ENCODE data around the gene ACP3.

Gene ACP3

DNA sequence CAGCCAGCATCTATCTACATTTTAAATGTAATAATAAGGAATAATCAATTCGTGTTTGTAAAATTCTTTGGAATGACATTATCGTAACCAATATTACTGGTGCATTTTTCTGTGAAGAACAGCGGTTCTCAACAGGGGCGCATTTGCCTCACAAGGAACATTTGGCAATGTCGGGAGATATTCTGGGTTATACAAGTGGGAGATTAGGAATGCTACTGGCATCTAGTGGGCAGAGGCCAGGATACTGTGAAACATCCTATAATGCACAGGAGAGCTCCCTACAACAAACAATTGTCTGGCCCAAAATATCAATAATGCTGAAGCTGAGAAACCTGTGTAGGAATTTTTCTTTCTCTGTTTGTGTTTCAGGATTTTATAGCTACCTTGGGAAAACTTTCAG is 25.0 kb downstream of the ACP3 start:
- no peak for TF ChIP-seq CTCF (IDR thresholded peaks at IDR 0.05)
- Histone ChIP-seq H3K4me3 (ENCODE audit: low read depth in 1 of 2, low read length in 1 of 2) (no peak overlapping the region), H3K36me3 (peaks cover 58% of the 10 kb centered on the region), H3K9me3 (no peaks in the 10 kb centered on the region), H3K27me3 (no peaks in the 10 kb centered on the region), H3K27ac (peak overlapping the region; percentile 55), H3K4me1 (ENCODE audit: control insufficient read depth in 1 of 2, insufficient read depth in 1 of 2, low read depth in 1 of 2, low read length in 1 of 2) (peaks cover 20 to 34% of the 10 kb centered on the region in 2 experiments)

- H3K36me3 ChIP-seq, result peaks cover 58% of the 10 kb centered on the region
- no peaks in the 10 kb centered on the region for H3K27me3 ChIP-seq
- peak overlapping the region; percentile 55 for H3K27ac ChIP-seq
- TF ChIP-seq CTCF (IDR thresholded peaks at IDR 0.05), result no peak
- H3K4me3 ChIP-seq (ENCODE audit: low read depth in 1 of 2, low read length in 1 of 2), result peak overlapping the region; percentile 19 to 47
- H3K4me1 ChIP-seq (ENCODE audit: control insufficient read depth in 1 of 2, insufficient read depth in 1 of 2, low read depth in 1 of 2, low read length in 1 of 2), result peaks cover 20 to 34% of the 10 kb centered on the region in 2 experiments
- H3K9me3 ChIP-seq, result no peaks in the 10 kb centered on the region
These were observed 25.4 kb downstream of the ACP3 start for GRCh38 chr3:132342610-132343009.

GRCh38 chr3:132343018-132343612 is 25.9 kb downstream of the ACP3 start:
- H3K4me3 ChIP-seq (ENCODE audit: low read depth in 1 of 2, low read length in 1 of 2), result peak overlapping the region; percentile 19 to 47
- peaks cover 62% of the 10 kb centered on the region for H3K36me3 ChIP-seq
- peak; percentile 88 for TF ChIP-seq CTCF (IDR thresholded peaks at IDR 0.05)
- H3K27ac ChIP-seq, result peak overlapping the region; percentile 55
- H3K9me3 ChIP-seq, result no peaks in the 10 kb centered on the region
- H3K27me3 ChIP-seq, result no peaks in the 10 kb centered on the region
- peaks cover 20 to 34% of the 10 kb centered on the region in 2 experiments for H3K4me1 ChIP-seq (ENCODE audit: control insufficient read depth in 1 of 2, insufficient read depth in 1 of 2, low read depth in 1 of 2, low read length in 1 of 2)

DNA sequence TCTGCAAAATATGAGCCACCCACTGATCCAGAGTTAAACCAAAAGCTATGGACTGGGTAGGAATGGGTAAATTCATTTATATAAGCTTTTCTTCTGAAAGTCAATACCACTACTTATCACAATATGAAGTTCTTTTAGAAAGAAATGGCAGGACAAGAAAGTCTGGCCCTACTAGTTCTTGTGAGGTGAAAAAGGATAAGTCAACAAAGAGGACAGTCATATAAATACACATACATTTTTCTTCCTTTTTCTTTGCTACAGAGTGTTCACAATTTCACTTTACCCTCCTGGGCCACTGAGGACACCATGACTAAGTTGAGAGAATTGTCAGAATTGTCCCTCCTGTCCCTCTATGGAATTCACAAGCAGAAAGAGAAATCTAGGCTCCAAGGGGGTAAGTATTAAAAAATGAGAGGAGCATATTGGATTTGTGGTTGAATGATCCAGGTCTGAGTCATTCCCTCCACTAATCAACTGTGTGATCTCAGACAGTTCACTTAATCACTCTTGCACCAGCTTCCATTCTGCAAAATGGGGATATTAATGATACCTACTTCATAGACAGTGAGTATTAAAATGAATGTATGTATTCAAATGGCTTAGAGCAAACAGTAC is 27.6 kb downstream of the ACP3 start:
- peaks cover 20 to 30% of the 10 kb centered on the region in 2 experiments for H3K4me1 ChIP-seq (ENCODE audit: control insufficient read depth in 1 of 2, insufficient read depth in 1 of 2, low read depth in 1 of 2, low read length in 1 of 2)
- H3K4me3 ChIP-seq (ENCODE audit: low read depth in 1 of 2, low read length in 1 of 2), result no peak overlapping the region
- H3K36me3 ChIP-seq, result peaks cover 62% of the 10 kb centered on the region
- H3K27ac ChIP-seq, result no peak overlapping the region
- H3K27me3 ChIP-seq, result no peaks in the 10 kb centered on the region
- no peaks in the 10 kb centered on the region for H3K9me3 ChIP-seq
- no peak for TF ChIP-seq CTCF (IDR thresholded peaks at IDR 0.05)

DNA sequence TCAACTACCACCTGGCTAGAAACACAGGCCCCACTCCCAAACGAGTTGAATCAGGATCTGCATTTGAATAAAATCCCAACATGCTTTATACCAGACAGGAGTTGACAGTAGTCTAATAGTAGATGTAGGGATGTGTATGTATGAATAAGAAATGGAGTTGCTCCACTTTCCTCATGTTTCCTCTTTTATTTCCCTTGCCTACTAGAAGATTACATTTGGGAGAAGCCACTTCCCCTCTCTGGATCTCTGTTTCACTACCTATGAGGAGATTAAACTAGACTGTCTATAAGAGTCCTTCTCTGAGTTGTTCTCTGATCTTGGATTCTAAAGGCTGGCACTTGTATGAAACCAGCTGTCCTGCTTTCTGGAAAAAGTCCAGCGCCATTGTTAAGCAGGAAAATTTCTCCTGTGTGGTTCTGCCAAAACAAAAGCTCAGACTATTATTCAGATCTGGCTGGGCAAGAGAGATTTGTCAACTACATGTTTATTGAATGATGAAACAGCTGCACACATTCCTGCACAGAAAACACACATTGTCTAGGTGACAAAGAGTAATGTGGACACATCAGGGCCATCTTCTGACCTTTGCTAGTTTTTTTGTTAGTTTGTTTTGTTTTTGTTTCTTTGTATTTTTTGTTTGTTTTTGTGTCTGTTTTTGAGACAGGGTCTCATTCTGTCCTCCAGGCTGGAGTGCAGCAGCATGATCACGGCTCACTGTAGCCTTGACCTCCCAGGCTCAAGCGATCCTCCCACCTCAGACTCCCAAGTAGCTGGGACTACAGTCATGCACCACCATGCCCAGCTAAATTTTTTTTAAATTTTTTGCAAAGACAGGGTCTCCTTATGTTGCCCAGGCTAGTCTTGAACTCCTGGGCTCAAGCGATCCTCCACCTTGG is 29.9 kb downstream of the ACP3 start:
- H3K4me3 ChIP-seq (ENCODE audit: low read depth in 1 of 2, low read length in 1 of 2), result no peak overlapping the region
- no peak for TF ChIP-seq CTCF (IDR thresholded peaks at IDR 0.05)
- H3K4me1 ChIP-seq (ENCODE audit: control insufficient read depth in 1 of 2, insufficient read depth in 1 of 2, low read depth in 1 of 2, low read length in 1 of 2), result peaks cover 11 to 21% of the 10 kb centered on the region in 2 experiments
- peak overlapping the region; percentile 8 for H3K27ac ChIP-seq
- peaks cover 78% of the 10 kb centered on the region for H3K36me3 ChIP-seq
- no peaks in the 10 kb centered on the region for H3K27me3 ChIP-seq
- H3K9me3 ChIP-seq, result no peaks in the 10 kb centered on the region
